ENCODE results near the gene H19. TPM values are rescaled to one million over a fixed set of nuclear protein-coding genes. Genes with fewer than 3 reads are reported as not detected.

The H19 gene
- 539 TPM for total RNA-seq

- intact Hi-C loops (cut with DNase I), result no loop called here
- Histone ChIP-seq H3K4me1 (no peaks in the 10 kb centered on the region), H3K9me3 (no peaks in the 10 kb centered on the region), H3K27me3 (no peaks in the 10 kb centered on the region), H3K27ac (no peak within 1 kb of the TSS), H3K4me3 (no peak within 1 kb of the TSS), H3K36me3 (no peaks in the 10 kb centered on the region)
- no peak for TF ChIP-seq CTCF (IDR thresholded peaks at IDR 0.05)
- DNase-seq (ENCODE audit: low spot score in 2 of 2), result no peak
Observed at GRCh38 chr11:1997755-1998154, at the start of gene H19. TSS of gene H19 (minus strand) at chr11:1997842.

GRCh38 chr11:2041963-2042362 is 44.3 kb upstream of the H19 start:
- intact Hi-C loops (cut with DNase I), result no loop called here

GRCh38 chr11:2041153-2041552 is 43.5 kb upstream of the H19 start:
- TF ChIP-seq CTCF (IDR thresholded peaks at IDR 0.05), result no peak
- no peaks in the 10 kb centered on the region for H3K9me3 ChIP-seq
- no peak for DNase-seq (ENCODE audit: low spot score in 2 of 2)
- H3K36me3 ChIP-seq, result no peaks in the 10 kb centered on the region
- H3K4me1 ChIP-seq, result no peaks in the 10 kb centered on the region
- intact Hi-C loops (cut with DNase I), result no loop called here
- no peaks in the 10 kb centered on the region for H3K27me3 ChIP-seq
- H3K27ac ChIP-seq, result no peak overlapping the region
- no peak overlapping the region for H3K4me3 ChIP-seq

More at GRCh38 chr11:2041963-2042362, 44.3 kb upstream of the H19 start:
- no peaks in the 10 kb centered on the region for H3K27me3 ChIP-seq
- no peak for DNase-seq (ENCODE audit: low spot score in 2 of 2)
- no peak for TF ChIP-seq CTCF (IDR thresholded peaks at IDR 0.05)
- no peaks in the 10 kb centered on the region for H3K4me1 ChIP-seq
- no peaks in the 10 kb centered on the region for H3K9me3 ChIP-seq
- no peak overlapping the region for H3K27ac ChIP-seq
- no peak overlapping the region for H3K4me3 ChIP-seq
- no peaks in the 10 kb centered on the region for H3K36me3 ChIP-seq

- Histone ChIP-seq H3K9me3 (no peaks in the 10 kb centered on the region), H3K27me3 (no peaks in the 10 kb centered on the region), H3K27ac (no peak overlapping the region), H3K36me3 (no peaks in the 10 kb centered on the region), H3K4me3 (no peak overlapping the region), H3K4me1 (no peaks in the 10 kb centered on the region)
- DNase-seq (ENCODE audit: low spot score in 2 of 2), result no peak
- TF ChIP-seq CTCF (IDR thresholded peaks at IDR 0.05), result no peak
- intact Hi-C loops (cut with DNase I), result no loop called here
Observed at GRCh38 chr11:2039198-2039759, 41.6 kb upstream of the H19 start.

- intact Hi-C loops (cut with DNase I), result no loop called here
- DNase-seq (ENCODE audit: low spot score in 2 of 2), result no peak
- no peaks in the 10 kb centered on the region for H3K27me3 ChIP-seq
- H3K4me3 ChIP-seq, result no peak overlapping the region
- no peaks in the 10 kb centered on the region for H3K4me1 ChIP-seq
- H3K36me3 ChIP-seq, result no peaks in the 10 kb centered on the region
- no peak for TF ChIP-seq CTCF (IDR thresholded peaks at IDR 0.05)
- no peak overlapping the region for H3K27ac ChIP-seq
- no peaks in the 10 kb centered on the region for H3K9me3 ChIP-seq
Observed at GRCh38 chr11:2036863-2037486, 39.3 kb upstream of the H19 start.
